ENCODE results near the gene AKT3. TPM values are rescaled to one million over a fixed set of nuclear protein-coding genes. Genes with fewer than 3 reads are reported as not detected.
A peak's percentile ranks its signal among the peaks of the same experiment; 100 is the strongest.

Gene AKT3
- total and polyA plus RNA-seq, 8 donors, result 4.2 to 24.1 (median 11.6) TPM

DNA sequence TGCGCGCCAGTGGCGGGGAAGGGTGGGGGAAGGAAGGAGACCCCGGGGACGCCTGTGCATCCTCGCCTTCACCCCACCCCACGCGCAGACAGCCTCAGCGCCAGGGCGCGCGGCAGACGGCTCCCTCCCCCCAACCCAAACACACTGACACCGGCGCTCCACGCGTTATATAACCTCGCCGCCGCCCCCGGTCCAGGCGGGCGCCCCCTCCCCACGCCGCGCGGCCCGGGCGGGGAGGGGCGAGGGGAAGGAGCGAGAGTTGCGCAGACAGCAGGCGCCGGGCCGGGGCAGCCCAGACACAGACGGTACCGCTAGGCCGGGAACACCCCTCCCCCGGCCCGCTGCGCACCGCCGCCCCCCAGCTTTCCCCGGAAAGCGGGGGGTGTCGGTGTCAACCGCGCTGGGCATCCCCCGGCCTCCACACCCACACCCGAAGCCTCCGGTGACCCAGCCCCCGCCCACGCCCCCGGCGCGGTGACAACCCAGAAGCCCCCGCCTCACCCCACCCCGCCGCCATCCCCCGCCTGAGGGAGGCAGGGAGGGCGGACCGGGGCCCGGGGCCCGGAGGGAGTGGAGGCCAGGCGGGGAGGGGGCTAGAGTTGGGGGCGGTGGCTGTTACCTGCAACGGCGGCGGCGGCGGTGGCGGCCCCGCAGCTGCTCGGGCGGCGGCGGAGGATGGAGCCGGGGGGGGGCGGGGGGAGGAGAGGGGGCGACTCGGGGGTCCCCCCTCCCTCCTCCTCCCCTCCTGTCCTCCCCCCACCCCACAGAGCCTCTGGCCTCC, 432 bp downstream of the AKT3 start:
- DNase-seq (peak; percentile 10 to 78 (median 36)), FAIRE-seq (no peak), ATAC-seq (peak; percentile 16 to 53 (median 30))
- 2 to 3% methylated on average over 33 to 71 of the region's 81 CpGs for WGBS, 2 donors
- intact Hi-C loops (cut with DNase I), result no loop called here
- no peaks in the 10 kb centered on the region for H3K9me3 ChIP-seq
- TF ChIP-seq, protein P1, sequence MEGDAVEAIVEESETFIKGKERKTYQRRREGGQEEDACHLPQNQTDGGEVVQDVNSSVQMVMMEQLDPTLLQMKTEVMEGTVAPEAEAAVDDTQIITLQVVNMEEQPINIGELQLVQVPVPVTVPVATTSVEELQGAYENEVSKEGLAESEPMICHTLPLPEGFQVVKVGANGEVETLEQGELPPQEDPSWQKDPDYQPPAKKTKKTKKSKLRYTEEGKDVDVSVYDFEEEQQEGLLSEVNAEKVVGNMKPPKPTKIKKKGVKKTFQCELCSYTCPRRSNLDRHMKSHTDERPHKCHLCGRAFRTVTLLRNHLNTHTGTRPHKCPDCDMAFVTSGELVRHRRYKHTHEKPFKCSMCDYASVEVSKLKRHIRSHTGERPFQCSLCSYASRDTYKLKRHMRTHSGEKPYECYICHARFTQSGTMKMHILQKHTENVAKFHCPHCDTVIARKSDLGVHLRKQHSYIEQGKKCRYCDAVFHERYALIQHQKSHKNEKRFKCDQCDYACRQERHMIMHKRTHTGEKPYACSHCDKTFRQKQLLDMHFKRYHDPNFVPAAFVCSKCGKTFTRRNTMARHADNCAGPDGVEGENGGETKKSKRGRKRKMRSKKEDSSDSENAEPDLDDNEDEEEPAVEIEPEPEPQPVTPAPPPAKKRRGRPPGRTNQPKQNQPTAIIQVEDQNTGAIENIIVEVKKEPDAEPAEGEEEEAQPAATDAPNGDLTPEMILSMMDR (IDR thresholded peaks at IDR 0.05), result no peak
- no peaks in the 10 kb centered on the region for H3K36me3 ChIP-seq
- H3K27me3 ChIP-seq, result peaks cover 0 to 5% (median 0%) of the 10 kb centered on the region in 4 donors
- H3K4me1 ChIP-seq, result peaks cover 0 to 6% (median 5%) of the 10 kb centered on the region in 3 donors
- peak overlapping the region; percentile 57 to 69 (median 60) for H3K4me3 ChIP-seq
- peak overlapping the region; percentile 55 to 90 (median 87) for H3K27ac ChIP-seq

DNA sequence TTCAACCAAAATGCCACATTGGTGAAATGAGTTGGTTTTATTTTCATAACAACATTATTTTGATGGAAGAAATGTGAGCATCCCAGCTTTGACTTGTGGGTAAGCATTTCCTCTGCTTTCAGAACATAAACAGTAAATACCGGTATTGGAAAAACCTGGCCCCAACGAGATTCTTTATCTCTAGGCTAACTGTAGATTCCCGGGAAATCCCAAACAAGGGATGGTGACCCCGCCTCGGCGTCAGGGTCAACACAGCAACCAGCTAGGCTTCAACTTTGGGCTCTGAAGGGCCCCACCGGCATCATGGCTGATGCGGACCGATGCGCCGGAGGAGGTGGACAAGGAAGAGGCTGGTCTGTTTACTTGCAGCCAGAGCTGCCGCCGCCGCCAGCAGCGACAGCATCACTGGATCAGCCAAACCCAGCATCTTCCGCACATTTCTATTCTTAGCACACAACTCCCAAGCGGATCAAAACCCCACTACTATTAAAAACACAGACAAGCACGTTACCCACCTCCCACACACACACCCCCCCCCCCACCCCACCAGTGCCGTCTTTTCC, 1.1 kb downstream of the AKT3 start:
- intact Hi-C loops (cut with DNase I), result no loop called here
- DNase-seq (peak; percentile 22 to 65 (median 30)), FAIRE-seq (no peak), ATAC-seq (peak; percentile 20 to 61 (median 34))
- H3K36me3 ChIP-seq, result no peaks in the 10 kb centered on the region
- H3K27ac ChIP-seq, result peak overlapping the region; percentile 55 to 90 (median 87)
- WGBS, 2 donors, result 2% methylated on average over 19 of the region's 19 CpGs
- H3K4me1 ChIP-seq, result peaks cover 0 to 6% (median 5%) of the 10 kb centered on the region in 3 donors
- H3K27me3 ChIP-seq, result peaks cover 0 to 5% (median 0%) of the 10 kb centered on the region in 4 donors
- H3K4me3 ChIP-seq, result peak overlapping the region; percentile 57 to 69 (median 60)
- TF ChIP-seq, protein P1 (IDR thresholded peaks at IDR 0.05), result no peak
- H3K9me3 ChIP-seq, result no peaks in the 10 kb centered on the region

DNA sequence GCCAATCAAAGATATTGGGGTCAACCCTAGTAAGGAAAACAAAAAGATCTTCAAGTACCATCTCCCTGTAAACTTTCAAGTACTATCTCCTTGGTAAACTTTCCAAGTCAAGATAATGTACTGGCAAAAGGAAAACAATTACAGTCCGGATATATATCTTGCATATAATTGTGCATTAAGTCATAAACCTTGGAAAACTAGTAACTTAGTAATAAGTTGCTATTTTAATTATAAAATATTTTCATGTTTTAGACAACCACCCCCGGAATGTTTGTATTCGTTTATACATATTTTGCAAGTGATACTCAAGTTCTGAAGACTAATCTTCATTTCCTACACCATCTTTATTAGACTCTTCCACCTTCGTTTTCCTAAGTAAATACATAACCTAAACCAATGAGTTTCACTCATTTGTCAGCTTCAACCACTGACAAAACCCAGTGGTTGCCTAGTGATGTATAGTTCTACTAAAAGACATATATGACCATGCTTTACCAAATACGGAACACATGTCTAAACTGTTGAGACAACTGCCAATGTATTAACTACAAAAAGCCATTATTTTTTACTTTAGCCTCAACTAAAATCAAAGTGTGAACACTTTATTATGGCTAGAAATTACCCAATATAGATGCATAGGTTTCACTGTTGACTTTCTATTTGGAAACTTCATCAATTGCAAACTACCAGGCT, 1.7 kb downstream of the AKT3 start:
- peak; percentile 5 for FAIRE-seq
- no peaks in the 10 kb centered on the region for H3K36me3 ChIP-seq
- H3K4me1 ChIP-seq, result peaks cover 0 to 6% (median 5%) of the 10 kb centered on the region in 3 donors
- DNase-seq, result no peak
- no peaks in the 10 kb centered on the region for H3K9me3 ChIP-seq
- H3K27ac ChIP-seq, result peak overlapping the region in 1 of 4 donors; percentile 90
- H3K27me3 ChIP-seq, result peaks cover 0 to 5% (median 0%) of the 10 kb centered on the region in 4 donors
- peak overlapping the region in 2 of 4 donors; percentile 57 to 63 for H3K4me3 ChIP-seq
- 42 to 57% methylated on average over 5 of the region's 5 CpGs for WGBS, 2 donors
- intact Hi-C loops (cut with DNase I), result no loop called here
- TF ChIP-seq, protein P1 (IDR thresholded peaks at IDR 0.05), result no peak
- ATAC-seq, result no peak

DNA sequence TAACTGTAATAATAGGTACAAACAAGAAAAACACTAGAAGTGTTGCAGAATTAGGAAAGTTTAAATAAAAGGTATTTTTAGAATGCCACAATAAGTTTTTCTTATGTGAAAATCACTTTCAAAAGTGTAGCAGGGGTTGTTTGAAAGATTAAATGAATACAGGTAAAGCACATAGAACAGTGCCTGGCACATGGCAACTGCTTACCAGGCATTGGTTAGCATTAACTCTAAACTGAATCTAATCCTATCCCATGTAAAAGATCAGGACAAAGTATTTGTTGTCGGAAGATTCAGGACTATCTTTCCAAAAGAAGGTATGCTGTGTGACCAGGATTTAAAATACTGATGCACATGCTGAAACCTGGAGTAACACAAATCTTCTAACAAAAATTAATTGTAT, 3.3 kb downstream of the AKT3 start:
- H3K36me3 ChIP-seq, result no peaks in the 10 kb centered on the region
- no peaks in the 10 kb centered on the region for H3K9me3 ChIP-seq
- FAIRE-seq (no peak), ATAC-seq (no peak), DNase-seq (no peak)
- WGBS, 2 donors, result 88 to 96% methylated on average over 1 of the region's 1 CpG
- intact Hi-C loops (cut with DNase I), result no loop called here
- no peak overlapping the region for H3K27ac ChIP-seq
- H3K4me1 ChIP-seq, result peaks cover 0 to 6% (median 5%) of the 10 kb centered on the region in 3 donors
- no peak overlapping the region for H3K4me3 ChIP-seq
- TF ChIP-seq, protein P1 (IDR thresholded peaks at IDR 0.05), result no peak
- no peaks in the 10 kb centered on the region for H3K27me3 ChIP-seq

Data from pancreas (tissue), 10 donors.